GM21528 (cell line): ENCODE measurements around the gene ZBTB17.

Source experiments
- ATAC-seq: cut with Tn5 transposase; IDR thresholded peaks from one replicate; pipeline ENCODE4 v1.9.1; 2021; ENCODE audit warnings: mild to moderate bottlenecking, moderate library complexity; ENCODE audit not compliant: unreplicated experiment, low FRiP score

ZBTB17 gene

GRCh38 chr1:15949453-15950245 lies 26.3 kb downstream of the ZBTB17 start:
- peak; percentile 52 for ATAC-seq

GRCh38 chr1:15948595-15949452 lies 27.1 kb downstream of the ZBTB17 start:
- ATAC-seq: no peak

GRCh38 chr1:15948091-15948591 lies 27.8 kb downstream of the ZBTB17 start:
- no peak for ATAC-seq

- ATAC-seq: no peak
Observed at GRCh38 chr1:15947382-15948090, 28.4 kb downstream of the ZBTB17 start.

- ATAC-seq: no peak
Observed at GRCh38 chr1:15946571-15947381, 29.1 kb downstream of the ZBTB17 start.

GRCh38 chr1:15945832-15946448 lies 30.0 kb downstream of the ZBTB17 start:
- no peak for ATAC-seq

- no peak for ATAC-seq
Observed at GRCh38 chr1:15945011-15945831, 30.7 kb downstream of the ZBTB17 start.

GRCh38 chr1:15944308-15945010 lies 31.4 kb downstream of the ZBTB17 start:
- ATAC-seq: no peak

GRCh38 chr1:15943992-15944307 lies 32.0 kb downstream of the ZBTB17 start:
- no peak for ATAC-seq

GRCh38 chr1:15943328-15943991 lies 32.4 kb downstream of the ZBTB17 start:
- ATAC-seq: no peak

- ATAC-seq: no peak
Observed at GRCh38 chr1:15942661-15943327, 33.1 kb downstream of the ZBTB17 start.

GRCh38 chr1:15941899-15942660 lies 33.8 kb downstream of the ZBTB17 start:
- no peak for ATAC-seq

GRCh38 chr1:15941044-15941840 lies 34.7 kb downstream of the ZBTB17 start:
- ATAC-seq: no peak

- no peak for ATAC-seq
Observed at GRCh38 chr1:15940110-15941043, 35.5 kb downstream of the ZBTB17 start.
